PC-3 (cell line): ENCODE measurements around the gene BLACAT1.

Experiments used
- CTCF ChIP-seq: fragments of 300-600 bp; sonication (generic); conservative IDR thresholded peaks from 2 replicates; pipeline ENCODE4 v1.5.1; 2017; ENCODE audit warnings: antibody characterized with exemption, low read depth, mild to moderate bottlenecking, low read length
- EZH2 ChIP-seq: fragments of 300-600 bp; sonication (generic); IDR thresholded peaks from one replicate; pipeline ENCODE4 v1.6.1; 2017; ENCODE audit warnings: antibody characterized with exemption, mild to moderate bottlenecking, low read length; ENCODE audit not compliant: unreplicated experiment

- TF ChIP-seq EZH2 (no peak), CTCF (no peak)
These were observed 14.2 kb downstream of the BLACAT1 start for GRCh38 chr1:205441716-205442050.
